NCI-H2196 treated with DMSO at 0.1 percent for 48 hours (cell line): ENCODE data around the gene HMCN2.
"Not testable (repeated sequence)": the region's sequence is repeated elsewhere in the genome, so short reads cannot be mapped to it uniquely, and the experiment has no call there.

Source experiments
- DNase-seq: peaks from one replicate; lab custom pipeline; 2025; ENCODE audit not compliant: unreplicated experiment; lab: John Stamatoyannopoulos, UW

Gene HMCN2

DNA sequence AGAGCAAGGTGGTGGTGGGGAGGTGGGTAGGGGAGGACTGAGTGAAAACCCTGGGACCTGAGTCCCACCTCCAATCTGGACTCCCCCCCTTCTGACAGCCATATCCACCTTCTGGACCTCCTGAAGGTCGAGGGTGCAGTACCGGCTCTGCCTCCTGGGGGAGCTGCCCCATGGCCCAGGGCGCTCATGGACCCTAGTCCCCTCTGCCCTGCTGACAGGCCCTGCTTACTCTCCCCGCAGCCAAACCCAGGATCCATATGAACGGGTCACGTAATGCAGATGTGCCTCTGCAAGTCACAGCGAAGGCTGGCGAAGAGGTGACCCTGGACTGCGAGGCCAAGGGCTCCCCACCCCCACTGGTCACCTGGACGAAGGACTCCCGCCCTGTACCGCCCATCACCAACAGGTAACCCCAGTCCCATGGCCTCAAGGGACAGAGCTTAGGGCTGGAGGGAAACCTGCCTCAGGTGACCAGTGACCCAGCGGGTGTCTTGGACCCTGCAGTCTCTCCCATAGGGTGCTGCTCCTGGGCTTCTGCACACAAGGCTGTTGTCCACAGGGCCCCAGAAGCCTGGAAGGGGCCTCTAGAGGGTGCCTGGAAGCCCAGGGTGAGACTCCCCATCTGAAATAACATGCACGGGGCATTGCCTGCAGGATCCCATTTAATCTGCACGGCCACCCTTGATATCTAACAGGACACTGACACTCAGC, 61.7 kb downstream of the HMCN2 start:
- DNase-seq, result no peak

DNA sequence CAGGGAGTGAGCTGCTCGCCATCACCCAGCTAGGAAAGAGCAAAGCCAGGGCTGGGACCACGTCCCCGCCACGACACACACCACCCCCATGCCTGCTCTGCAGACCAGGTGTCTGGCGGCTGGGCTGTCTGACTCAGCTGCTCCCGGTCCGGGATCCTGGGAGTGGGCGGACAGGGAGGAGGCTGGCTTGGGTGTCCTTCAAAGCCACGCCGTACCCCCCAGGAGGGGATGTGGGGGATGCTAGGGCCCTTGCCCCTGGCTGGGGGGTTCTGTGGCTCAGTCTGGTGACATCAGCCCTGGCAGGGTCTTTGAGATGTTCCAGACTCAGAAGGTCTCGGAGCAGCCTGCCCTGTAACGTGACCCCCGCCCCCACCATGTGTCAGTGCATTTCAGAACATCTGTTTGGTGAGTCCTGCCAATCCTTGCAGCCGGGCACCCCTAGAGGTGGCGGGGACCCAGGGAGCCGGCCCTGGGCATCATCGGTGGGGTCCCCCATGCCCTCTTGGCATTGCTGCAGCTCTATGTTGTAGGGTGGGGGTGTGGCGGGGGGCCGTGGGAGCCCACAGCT, 62.3 kb downstream of the HMCN2 start:
- DNase-seq, result no peak

DNA sequence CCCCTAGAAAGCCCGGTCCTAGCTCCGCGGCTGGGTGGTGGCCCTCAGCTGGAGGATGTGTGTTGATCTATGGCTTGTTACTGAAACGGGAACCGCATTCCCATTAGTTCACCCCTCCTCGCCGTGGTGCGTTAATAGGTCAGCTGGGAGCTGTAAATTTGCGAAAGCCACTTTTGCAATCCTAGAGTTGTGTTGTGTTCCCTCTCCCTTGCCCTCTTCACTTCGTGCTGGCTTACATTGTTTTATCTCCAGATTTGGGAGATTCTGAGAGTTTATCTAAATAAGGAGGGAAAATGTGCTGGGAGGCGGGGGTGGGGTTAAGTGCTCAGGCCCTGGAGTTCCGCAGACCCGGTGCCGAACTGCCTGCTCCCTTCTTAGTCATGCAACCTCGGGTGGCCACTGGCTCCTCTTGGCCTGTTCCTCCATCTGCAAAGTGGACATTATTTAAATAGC, 62.8 kb downstream of the HMCN2 start:
- DNase-seq, result no peak

DNA sequence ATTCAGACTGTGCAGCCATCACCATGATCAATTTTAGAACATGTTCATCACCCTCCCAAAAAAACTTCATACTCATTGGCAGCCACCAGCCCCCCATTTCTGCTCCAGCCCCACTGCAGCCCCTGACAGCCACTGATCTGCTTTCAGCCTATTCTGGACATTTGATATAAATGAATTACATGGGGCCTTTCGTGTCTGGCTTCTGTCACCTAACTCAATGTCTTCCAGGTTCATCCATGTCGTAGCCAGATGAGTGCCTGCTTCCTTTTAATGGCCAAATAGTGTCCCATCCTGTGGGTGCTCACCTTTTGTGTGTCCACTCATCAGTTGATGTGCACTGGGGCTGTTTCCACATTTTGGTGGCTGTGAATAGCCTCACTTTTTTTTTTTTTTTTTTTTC, 63.5 kb downstream of the HMCN2 start:
- no peak for DNase-seq

DNA sequence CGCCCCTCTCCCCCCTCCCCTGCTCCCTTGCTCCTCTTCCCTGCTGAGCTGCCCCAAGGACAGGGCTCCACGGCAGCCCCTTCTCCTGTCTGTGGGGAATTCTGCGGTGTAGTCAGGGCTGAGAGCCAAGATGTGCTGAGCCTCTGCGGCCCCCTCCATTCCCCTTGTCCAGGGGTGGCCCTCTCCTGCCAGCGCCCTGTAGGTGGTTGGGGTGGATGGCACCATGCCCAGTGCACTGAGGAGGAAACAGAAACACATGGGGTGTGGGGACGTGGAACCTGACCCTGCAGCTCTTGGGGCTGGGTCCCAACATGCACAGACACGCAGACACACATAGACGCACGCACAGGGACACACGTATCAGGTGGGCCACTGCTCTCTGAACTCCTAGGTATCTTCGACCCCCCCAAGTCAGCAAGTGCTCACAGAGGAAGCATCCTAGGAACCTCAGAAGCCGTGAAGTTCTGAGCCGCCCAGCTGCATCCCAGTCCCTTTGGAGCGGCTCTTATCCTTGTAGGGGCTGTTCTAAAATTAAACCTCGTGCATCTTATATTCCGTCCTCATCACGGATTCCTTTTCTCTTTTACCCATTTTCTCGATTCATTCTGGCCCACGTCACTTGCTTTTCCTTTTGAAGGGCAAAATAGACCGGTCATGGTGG, 64.8 kb downstream of the HMCN2 start:
- peak; percentile 46 for DNase-seq

DNA sequence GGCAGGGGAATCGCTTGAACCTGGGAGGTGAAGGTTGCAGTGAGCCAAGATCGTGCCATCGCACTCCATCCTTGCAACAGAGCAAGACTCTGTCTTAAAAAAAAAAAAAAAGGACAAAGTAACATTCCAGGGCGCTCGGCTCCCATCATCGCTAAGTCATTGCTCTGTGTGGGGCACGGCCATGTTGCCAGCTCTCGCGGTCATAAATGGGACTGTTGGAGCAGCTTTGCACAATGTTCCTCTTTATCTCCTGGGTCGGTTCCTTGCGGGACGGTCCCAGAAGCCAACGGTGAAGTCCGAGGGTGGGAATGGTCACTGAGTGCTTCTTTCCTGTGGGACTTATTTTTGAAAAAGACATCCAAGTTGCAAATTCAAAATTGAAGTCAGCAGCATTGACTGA, 65.5 kb downstream of the HMCN2 start:
- no peak for DNase-seq

DNA sequence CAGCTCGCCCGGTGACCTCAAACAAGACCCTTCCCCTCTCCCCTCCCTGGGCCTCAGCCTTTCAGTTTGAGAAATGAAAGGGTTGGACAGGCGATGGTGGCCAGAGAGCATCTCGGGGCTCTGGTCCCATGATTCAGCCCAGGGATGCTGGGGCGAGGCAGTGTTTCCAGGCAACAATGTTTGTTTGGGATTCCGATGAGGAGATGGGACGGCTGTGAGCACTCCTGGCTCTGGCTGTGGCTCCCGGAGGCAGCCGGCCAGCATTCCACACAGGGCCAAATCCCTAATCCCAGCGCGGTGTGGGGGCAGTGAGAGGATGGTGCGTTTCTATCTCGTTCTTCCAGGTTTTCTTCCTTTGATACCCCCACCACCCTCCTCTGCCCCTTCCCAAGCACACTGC, 66.0 kb downstream of the HMCN2 start:
- DNase-seq, result no peak

DNA sequence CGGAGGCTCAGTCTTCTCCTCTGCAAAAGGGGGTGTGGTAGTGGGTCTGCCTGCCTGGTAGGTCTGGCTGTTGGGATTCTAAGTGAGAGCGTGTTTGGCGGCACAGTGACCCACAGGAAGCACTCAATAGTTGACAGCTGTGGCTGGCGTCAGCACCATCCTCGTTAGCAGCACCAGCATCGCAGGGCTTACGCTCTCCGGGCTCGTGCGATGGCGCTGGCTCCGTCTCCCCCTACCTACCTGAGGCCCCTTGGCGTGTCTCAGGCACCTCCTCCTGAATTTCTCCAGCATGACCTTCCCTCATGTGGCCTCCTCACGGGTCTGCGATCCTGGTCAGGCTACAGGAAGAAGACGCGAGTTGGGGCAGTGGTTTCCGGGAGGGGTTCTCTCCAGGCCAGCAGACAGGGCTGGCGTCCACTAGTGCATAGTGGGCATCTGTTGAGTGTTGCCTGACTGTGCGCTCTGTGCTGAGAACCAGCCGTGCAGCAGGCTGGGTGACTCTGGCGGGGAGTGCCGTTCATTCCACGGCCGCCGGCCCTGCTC, 66.9 kb downstream of the HMCN2 start:
- no peak for DNase-seq

DNA sequence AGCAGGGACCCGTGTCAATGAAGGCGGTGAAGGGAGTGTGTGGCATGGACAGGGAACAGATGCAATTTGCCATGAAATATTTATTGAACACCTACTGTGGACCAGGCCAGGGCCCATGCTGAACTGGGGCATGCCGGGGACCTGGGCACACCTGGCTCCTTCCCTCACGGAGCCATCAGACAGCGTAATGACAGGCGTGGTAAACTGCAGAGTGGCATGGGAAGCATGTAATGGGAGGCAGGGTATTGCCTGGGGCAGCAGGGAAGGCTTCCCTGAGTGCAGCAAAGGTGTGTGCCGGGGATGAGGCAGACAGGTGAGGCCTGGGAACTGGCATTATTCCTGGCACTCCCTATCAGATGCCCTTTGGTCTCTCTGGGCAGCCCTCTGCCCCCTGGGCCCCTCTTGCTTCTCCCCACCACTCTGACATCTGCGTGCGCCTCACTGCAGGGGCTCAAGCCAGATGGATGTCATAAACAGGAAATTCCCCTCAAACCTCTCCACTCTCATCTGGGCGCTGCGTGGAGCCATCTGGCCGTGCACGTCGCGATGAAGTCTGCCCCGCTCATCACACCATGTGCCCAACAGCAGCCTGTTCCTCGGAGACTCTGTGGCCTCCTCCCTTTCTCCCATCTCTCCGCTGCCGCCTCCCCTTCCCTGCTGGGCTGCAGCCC, 67.6 kb downstream of the HMCN2 start:
- no peak for DNase-seq

DNA sequence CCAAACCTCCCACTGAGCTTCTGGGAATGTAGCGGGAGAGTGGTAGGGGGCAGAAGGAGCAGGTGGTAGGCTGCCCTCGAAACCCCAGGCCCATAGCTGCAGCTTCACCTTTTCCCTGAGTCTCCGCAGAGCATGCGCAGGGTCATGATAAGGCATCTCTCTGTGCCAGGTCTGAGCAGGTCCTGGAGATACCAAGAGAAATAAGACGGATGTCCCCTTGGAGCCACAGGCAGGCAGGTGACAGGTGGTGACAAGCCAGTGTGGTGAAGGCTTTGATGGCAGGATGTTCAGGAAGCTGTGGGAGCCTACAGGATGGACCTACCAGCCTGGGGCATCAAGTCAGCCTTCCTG, 68.1 kb downstream of the HMCN2 start:
- no peak for DNase-seq

DNA sequence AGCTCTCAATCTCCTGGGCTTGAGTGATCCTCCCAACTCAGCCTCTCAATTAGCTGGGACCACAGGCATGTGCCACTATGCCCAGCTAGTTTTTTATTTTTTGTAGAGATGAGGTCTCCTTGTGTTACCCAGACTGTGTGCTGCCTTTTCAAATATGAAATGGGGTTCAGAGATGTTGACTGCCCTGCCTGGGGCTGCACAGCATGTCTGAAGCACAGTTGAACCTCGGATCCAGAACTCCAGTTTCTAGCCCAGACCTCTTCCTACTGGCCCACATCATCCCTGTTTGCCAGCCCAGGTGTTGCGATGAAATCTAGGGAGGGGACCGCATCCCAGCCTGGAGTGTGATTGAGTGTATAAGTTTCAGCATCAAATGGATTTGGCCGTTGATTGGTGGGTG, 69.4 kb downstream of the HMCN2 start:
- DNase-seq, result no peak

DNA sequence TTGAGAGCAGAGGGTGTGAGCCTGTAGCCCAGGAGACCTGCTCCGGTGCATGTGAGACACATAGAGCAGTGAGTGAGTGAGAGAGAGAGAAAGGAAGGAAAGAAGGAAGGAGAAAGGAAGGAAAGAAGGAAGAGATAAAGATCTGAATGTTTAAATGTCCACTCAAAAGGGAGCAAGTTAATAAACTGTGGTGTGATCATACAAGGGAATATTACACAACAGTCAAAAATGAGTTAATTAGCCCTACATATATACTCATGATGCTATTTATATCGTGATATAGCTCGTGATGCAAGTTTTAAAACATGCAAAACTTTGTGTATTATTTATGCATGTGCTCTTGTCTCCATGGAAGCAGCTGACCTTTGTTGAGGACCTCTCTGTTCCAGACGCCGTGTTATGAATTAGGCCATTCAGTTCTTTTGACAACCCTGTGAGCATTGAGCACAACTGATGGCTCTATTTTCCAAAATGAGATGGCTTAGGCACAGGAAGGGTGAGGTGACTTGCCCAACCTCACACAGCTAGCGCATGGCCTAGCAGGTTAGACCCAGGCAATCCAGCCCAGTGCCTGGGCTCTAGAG, 70.6 kb downstream of the HMCN2 start:
- no peak for DNase-seq

DNA sequence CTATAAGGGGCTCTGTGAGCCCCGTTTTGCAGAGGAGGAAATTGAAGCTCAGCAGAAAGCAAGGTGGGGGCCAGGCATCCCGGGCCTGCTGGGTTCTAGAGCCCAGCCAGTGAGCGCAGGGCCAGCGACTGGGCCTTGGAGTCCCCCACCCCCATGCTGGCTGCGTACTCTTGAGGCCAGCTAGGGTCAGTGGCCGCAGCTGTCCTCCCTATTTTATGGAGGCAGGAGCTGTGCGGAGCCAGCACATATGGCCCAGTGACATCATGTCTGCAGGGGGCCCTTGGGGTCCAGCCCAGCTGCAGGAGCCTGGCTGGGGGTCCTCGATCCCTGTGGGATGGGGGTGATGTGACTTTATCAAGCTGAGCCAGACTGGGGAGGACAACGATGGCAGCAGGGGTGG, 71.3 kb downstream of the HMCN2 start:
- DNase-seq, result no peak

DNA sequence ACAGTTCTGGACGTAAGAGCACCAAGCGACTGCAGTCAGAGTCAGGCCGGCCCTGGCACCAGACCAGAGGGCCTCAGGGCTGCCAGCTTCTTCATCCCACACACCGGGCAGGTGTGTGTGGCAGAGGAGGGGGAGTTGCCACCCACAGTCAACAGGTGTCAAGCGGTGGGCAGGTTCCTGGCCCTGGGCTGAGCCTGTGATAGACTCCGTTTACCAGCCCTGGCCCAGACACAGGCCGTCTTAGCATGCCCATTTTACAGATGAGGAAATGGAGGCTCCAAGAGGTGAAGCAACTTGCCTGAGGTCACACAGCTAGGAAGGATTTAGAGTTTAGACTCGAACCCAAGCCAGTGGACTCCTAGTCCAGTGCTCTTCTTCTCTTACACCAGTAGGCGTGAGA, 71.8 kb downstream of the HMCN2 start:
- no peak for DNase-seq

DNA sequence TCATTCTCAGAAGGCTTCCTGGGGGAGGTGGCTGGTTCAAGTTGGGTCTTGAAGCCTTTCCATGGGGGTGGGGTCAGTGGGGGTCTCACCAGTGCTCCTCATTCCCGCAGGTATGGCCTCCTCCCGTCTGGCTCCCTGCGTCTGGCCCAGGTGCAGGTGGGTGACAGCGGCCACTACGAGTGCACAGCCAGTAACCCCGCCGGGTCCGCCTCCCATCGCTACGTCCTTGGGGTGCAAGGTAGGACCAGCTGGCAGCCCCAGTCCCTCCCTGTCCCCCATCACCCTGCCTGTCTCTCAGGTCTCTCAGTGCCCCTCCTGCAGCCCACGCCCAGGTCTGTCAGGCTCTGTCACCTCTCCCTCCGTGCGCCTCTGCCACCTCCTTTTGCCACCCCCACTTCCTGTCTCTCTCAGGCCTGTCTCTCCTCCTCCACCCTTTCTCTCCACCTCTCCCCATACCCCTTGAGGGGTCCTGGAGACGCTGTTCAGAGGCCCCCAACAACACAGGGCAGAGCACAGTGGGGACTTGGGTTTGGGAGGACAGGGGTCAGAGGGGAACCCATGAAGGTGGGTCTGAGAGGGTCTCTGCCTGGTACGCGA, 72.3 kb downstream of the HMCN2 start:
- DNase-seq, result no peak

DNA sequence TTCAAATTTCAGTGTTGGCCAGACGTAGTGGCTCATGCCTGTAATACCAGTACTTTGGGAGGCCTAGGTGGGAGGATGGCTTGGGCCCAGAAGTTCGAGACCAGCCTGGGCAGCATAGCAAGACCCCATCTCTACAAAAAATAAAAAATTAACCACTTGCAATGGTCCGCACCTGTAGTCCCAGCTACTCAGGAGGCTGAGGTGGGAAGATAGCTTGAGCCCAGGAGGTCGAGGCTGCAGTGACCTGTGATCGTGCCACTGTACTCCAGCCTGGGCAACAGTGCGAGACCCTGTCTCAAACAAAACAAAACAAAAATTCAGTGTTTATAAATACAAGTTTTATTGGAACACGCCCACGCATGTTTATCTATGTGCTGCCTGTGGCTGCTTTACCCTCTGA, 73.3 kb downstream of the HMCN2 start:
- not testable (repeated sequence) for DNase-seq

DNA sequence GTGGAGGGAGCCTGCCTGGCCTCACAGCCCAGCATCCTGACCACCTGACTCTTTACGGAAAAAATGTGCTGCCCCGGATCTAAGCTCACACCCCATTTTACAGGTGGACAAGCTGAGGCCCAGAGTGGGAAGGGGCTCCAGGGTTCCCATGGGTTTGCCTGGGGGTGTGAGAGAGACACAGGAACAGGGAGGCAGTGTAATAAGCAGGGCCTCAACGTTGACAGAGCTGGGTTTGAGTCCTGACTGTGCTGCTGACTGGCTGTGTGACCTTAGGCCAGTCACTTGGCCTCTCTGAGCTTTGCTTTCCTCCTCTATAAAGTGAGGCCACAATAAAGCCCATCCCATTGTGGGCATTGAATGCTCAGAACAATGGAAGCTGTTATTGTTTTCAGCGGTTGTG, 73.7 kb downstream of the HMCN2 start:
- DNase-seq, result no peak

DNA sequence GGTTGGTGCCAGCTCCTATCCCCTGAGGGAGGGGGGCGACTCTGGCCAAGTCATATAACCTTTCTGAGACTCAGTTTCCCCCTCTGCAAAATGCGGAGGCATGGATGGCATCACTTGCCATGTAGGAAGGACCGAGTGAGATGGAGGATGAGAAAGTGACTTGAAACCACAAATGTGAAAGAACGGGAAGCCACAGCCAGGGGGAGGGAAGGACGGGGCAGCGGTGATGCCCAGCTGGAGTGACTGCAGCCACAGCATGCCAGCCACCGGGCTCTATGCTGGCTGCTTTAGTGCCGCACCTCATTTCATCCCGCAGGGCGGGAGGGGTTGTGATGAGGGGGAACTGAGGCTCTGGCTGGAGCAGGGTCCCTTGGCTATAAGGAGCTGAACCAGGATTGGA, 74.5 kb downstream of the HMCN2 start:
- DNase-seq, result no peak

DNA sequence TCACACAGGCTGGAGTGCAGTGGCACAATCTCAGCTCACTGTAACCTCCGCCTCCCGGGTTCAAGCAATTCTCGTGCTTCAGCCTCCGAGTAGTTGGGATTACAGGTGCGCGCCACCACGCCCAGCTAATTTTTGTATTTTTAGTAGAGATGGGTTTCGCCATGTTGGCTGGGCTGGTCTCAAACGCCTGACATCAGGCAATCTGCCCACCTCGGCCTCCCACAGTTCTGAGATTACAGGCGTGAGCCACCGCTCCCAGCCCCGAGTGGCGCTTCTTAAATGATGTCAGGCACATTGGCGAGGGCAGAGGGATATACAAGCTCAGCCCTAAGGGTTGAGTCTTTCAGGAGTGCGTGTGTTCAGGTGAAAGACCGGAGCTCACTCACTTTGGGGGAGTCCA, 75.0 kb downstream of the HMCN2 start:
- DNase-seq, result not testable (repeated sequence)

DNA sequence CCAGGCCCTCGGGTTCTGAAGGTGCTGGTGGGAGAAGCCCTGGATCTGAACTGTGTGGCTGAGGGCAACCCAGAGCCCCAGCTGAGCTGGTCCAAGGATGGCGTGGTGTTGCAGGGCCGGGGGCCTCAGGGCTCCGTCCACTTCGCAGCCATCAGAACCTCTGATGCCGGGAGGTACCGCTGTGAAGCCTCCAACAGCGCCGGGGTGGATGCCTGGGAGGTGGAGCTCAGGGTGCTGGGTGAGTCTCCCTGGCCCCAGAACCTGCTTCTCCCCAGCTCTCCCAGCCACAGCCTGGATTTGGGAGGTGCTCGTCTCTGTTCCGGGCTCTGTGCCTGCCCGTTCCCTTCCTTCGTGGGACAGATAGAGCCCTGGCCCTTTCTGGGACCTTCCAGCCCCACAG, 75.6 kb downstream of the HMCN2 start:
- DNase-seq, result no peak
